ENCODE measurements around the gene ZNF367.

DNA sequence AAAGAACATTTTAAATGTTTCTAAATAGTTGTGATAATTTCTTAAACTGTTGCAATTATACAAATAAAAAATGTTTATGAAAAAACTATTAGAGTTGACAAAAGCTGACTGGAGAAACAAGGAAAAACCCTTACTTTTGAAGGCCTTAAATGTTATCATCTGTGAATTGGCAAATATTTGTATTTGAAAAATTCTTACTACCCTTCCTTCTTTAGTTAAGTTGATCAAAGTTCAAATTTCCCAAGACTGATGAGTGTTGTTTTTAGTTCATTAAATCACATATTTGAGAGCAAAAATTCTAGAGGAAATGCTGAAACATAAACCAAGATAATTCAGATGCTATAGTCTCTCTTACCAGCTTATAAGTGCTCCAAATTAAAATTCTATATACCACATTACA, 32.0 kb downstream of the ZNF367 start:
- no peak for TF ChIP-seq EP300 (IDR thresholded peaks at IDR 0.05)
- TF ChIP-seq POLR2A (IDR thresholded peaks at IDR 0.05), result no peak
